Lower leg skin (tissue), 3 donors: Measurements from ENCODE around the gene ATAD2B.

Experiments used
- CTCF ChIP-seq, 3 donors: fragments of 450-650 bp; IDR thresholded peaks; one replicate each; pipeline ENCODE4 v1.5.1; 2016; ENCODE audit warnings: antibody characterized with exemption in 3 of 3, mild to moderate bottlenecking in 3 of 3, moderate library complexity in 2 of 3
- POLR2A ChIP-seq, 2 donors: fragments of 450-650 bp; IDR thresholded peaks; one replicate each; pipeline ENCODE4 v1.6.1; 2016 to 2017; ENCODE audit warnings: antibody characterized with exemption in 2 of 2, mild to moderate bottlenecking in 1 of 2, moderate library complexity in 1 of 2

- TF ChIP-seq CTCF (IDR thresholded peaks at IDR 0.05) (no peak), POLR2A (IDR thresholded peaks at IDR 0.05) (no peak)
Observed at GRCh38 chr2:23788100-23788499, 138.8 kb downstream of the ATAD2B start.
